Heart left ventricle (tissue), 13 donors: ENCODE results near the gene CCDC86.

Experiments
- POLR2A ChIP-seq, 2 donors: fragments of 450-650 bp; IDR thresholded peaks; one replicate each; pipeline ENCODE4 v1.6.1; 2017; ENCODE audit warnings: antibody characterized with exemption in 2 of 2, mild to moderate bottlenecking in 2 of 2, moderate library complexity in 2 of 2
- TF ChIP-seq, protein P1 (sequence below), 12 donors: fragments of 200-600 bp; sonication (generic) in 4 of 12; IDR thresholded peaks; one replicate each; pipeline versions ENCODE4 v1.5.0 to v1.8.0; 2018 to 2022; ENCODE audit warnings: antibody characterized with exemption in 12 of 12, mild to moderate bottlenecking in 5 of 12
- donor health status: ischemic (EF 13 %, LVEDD 7.1; RV severe dilation, severe dysfunction).
- donor health status: DM: no; HTN: yes; CAD: no.
- donor health status: DM: no; HTN: no; CAD: no.
- donor health status: ischemic (EF 25% LVEDD 6.9; RV normal size, moderate dysfunction).
- donor health status: ischemic (EF 25% LVEDD 5.7; RV mildly dilated, moderate dysfunction).
- donor health status: ischemic (EF 35%, LVEDD 5.7; RV mildly dilated, moderate dysfunction).
- donor health status: nonischemic (EF 11% LVEDD 7.7; RV severe dilation, severe dysfunction).
- donor health status: DM: yes; HTN: yes; CAD: no.
- donor health status: PGD.
- donor health status: ischemic (EF 29% LVEDD 5.4; RV normal size, mild dysfunction).
- donor health status: nonischemic (EF 23%, LVEDD 6.1; RV moderate dilation, normal function).

DNA sequence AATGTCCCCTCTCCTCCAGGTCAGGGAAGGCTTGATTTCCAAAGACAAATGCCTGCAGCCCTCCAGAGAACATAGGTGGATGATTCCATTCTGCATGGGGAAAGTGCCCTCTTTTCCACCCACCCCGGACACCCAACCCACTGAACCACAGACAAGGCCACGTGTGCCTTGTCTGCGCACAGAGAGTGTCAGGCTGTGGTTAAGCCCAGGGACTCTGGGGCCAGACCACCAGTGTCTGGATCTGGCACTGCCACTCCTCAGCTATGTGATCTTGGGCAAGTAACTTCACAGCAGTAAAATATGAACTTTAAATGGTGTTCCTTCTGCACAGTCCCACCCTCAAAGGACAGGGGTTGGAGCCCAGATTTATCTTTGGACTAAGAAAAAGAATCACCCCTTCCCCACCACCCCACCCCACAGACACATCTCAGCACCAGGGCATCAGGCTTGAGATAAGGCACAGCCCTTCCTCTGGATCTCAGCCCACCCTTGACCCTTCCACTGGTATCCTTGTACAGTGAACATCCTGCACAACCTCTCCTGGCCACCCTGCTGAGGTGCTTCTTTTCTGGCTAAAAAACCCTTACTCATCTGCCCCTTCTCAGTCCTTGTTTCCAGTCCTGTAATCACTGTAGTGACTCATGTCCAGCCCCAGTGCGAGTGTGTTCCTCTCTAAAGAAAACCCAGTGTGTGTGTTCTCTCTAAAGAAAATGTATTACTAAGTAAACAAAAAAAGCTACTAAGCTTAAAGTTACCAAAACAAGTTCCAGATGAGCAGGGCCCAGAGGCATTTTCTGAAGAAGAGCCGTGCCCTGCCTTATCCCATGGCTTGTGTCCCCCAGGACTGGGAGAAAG lies 15.7 kb downstream of the CCDC86 start:
- TF ChIP-seq, protein P1, sequence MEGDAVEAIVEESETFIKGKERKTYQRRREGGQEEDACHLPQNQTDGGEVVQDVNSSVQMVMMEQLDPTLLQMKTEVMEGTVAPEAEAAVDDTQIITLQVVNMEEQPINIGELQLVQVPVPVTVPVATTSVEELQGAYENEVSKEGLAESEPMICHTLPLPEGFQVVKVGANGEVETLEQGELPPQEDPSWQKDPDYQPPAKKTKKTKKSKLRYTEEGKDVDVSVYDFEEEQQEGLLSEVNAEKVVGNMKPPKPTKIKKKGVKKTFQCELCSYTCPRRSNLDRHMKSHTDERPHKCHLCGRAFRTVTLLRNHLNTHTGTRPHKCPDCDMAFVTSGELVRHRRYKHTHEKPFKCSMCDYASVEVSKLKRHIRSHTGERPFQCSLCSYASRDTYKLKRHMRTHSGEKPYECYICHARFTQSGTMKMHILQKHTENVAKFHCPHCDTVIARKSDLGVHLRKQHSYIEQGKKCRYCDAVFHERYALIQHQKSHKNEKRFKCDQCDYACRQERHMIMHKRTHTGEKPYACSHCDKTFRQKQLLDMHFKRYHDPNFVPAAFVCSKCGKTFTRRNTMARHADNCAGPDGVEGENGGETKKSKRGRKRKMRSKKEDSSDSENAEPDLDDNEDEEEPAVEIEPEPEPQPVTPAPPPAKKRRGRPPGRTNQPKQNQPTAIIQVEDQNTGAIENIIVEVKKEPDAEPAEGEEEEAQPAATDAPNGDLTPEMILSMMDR (IDR thresholded peaks at IDR 0.05), result no peak
- TF ChIP-seq POLR2A (IDR thresholded peaks at IDR 0.05), result no peak
